OCI-LY7 (cell line): ENCODE measurements around the gene LRRC53. TPM values are rescaled to one million over a fixed set of nuclear protein-coding genes. Genes with fewer than 3 reads are reported as not detected.

Experiments used
- BruUV-seq: library from RNA; stranded (reverse); fragments of 400-500 nt; replicated peaks from 2 replicates; lab custom pipeline; 2021; lab: Mats Ljungman, UMichigan
- CTCF ChIA-PET: fragments of 300-600 bp; sonication (Branson Sonifier 250); formaldehyde crosslinking; loops from one replicate; lab custom pipeline; 2022; ENCODE audit warnings: antibody characterized with exemption; ENCODE audit not compliant: unreplicated experiment; lab: Charles Lee
- POLR2A ChIA-PET: fragments of 300-600 bp; sonication (Branson Sonifier 250); formaldehyde crosslinking; loops from one replicate; lab custom pipeline; 2022; ENCODE audit warnings: antibody characterized with exemption; lab: Charles Lee
- DNase-seq: peaks from one replicate; pipeline ENCODE4 v3.0.0-alpha.2; 2015; ENCODE audit warnings: low spot score
- H2AFZ ChIP-seq: fragments of 200-600 bp; sonication (generic), shearing (Covaris generic); 2 replicates; pipeline ENCODE4 v1.6.1; 2014; ENCODE audit warnings: mild to moderate bottlenecking, antibody characterized with exemption, low read length, moderate library complexity
- H3K27ac ChIP-seq: fragments of 200-600 bp; sonication (generic); 2 replicates; pipeline ENCODE4 v1.5.1; 2014; ENCODE audit warnings: mixed run types, low read depth, mild to moderate bottlenecking, moderate library complexity, low read length, inconsistent platforms; ENCODE audit not compliant: poor library complexity, severe bottlenecking
- H3K36me3 ChIP-seq: fragments of 200-600 bp; sonication (generic); 2 replicates; pipeline ENCODE4 v1.6.1; 2014; ENCODE audit warnings: mild to moderate bottlenecking, antibody characterized with exemption, low read length, moderate library complexity, mixed read lengths; ENCODE audit not compliant: insufficient read depth
- H3K4me1 ChIP-seq: fragments of 200-600 bp; sonication (generic); 2 replicates; pipeline ENCODE4 v1.5.1; 2014; ENCODE audit warnings: mild to moderate bottlenecking, low read length; ENCODE audit not compliant: insufficient read depth, poor library complexity, severe bottlenecking
- H3K4me2 ChIP-seq: fragments of 200-600 bp; sonication (generic); 2 replicates; pipeline ENCODE4 v1.6.1; 2014; ENCODE audit warnings: mild to moderate bottlenecking, low read length
- H3K4me3 ChIP-seq: fragments of 200-600 bp; sonication (generic); 2 replicates; pipeline ENCODE4 v1.5.1; 2014; ENCODE audit warnings: mild to moderate bottlenecking, low read depth, low read length; ENCODE audit not compliant: poor library complexity, severe bottlenecking
- H3K79me2 ChIP-seq: fragments of 200-600 bp; sonication (generic); 2 replicates; pipeline ENCODE4 v1.6.1; 2016; ENCODE audit warnings: low read depth, mild to moderate bottlenecking, low read length, moderate library complexity, mixed read lengths; ENCODE audit not compliant: insufficient read depth
- H3K9me2 ChIP-seq: fragments of 200-600 bp; sonication (generic); 2 replicates; pipeline ENCODE4 v1.6.1; 2016; ENCODE audit warnings: mild to moderate bottlenecking, low read length, mixed read lengths; ENCODE audit not compliant: insufficient read depth
- H3K9me3 ChIP-seq: fragments of 200-600 bp; sonication (generic); 2 replicates; pipeline ENCODE4 v1.6.1; 2014; ENCODE audit warnings: mild to moderate bottlenecking, mixed run types, low read length, mixed read lengths
- H4K20me1 ChIP-seq: fragments of 200-600 bp; sonication (generic); 2 replicates; pipeline ENCODE4 v1.6.1; 2014; ENCODE audit warnings: mild to moderate bottlenecking, antibody characterized with exemption, low read length, moderate library complexity, mixed read lengths; ENCODE audit not compliant: insufficient read depth
- EZH2phosphoT487 ChIP-seq: fragments of 200-600 bp; sonication (generic); IDR thresholded peaks from 2 replicates; pipeline ENCODE4 v1.6.1; 2018; ENCODE audit warnings: low read depth, borderline replicate concordance, mild to moderate bottlenecking, mixed run types, antibody characterized with exemption, low read length, moderate library complexity, mixed read lengths
- intact Hi-C: fragments of 100-400 bp; cut with micrococcal nuclease; formaldehyde crosslinking; loops from one replicate; pipeline ENCODE4 v1.10.0; 2022; ENCODE audit not compliant: unreplicated experiment
- total RNA-seq, 2 experiments: library from RNA; depleted of rRNA in 1 of 2; stranded (reverse); fragments of >200 nt in 1 of 2; shearing (Covaris generic) in 1 of 2; gene quantifications; 2 replicates each; pipeline ENCODE4 v1.2.3, GENCODE V29; 2014 to 2022
- TF ChIP-seq, protein P1 (sequence below): fragments of 200-600 bp; sonication (generic); conservative IDR thresholded peaks from 2 replicates; pipeline ENCODE4 v1.5.1; 2014; ENCODE audit warnings: mild to moderate bottlenecking, antibody characterized with exemption, low read length, moderate library complexity, mixed read lengths

LRRC53 gene
- total RNA-seq, 2 experiments from 2014 or later, result not detected

DNA sequence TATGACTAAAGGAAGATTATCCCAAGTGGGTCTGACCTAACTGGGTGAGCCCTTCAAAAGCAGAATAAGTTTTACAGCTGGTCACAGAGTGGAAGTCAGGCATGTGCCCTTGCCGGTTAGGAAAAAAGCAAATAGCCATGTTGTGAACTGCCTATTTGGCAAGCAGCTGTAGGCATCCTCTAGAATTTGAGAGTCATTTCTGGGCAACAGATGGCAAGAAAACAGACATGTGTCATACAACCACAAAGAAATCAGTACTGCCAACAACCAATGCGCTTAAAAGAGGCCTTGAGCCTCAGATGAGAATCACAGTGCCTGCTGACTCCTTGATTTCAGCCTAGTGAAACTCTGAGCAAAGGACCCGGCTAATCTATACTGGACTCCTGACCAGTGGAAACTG lies 26.8 kb downstream of the LRRC53 start:
- ChIA-PET CTCF (no interaction called here), POLR2A (no interaction called here)
- Histone ChIP-seq H2AFZ (no peak overlapping the region), H3K4me3 (no peak overlapping the region), H3K4me2 (no peak overlapping the region), H3K36me3 (no peaks in the 10 kb centered on the region), H3K79me2 (no peaks in the 10 kb centered on the region), H3K27ac (no peak overlapping the region), H3K9me3 (no peaks in the 10 kb centered on the region), H4K20me1 (no peaks in the 10 kb centered on the region), H3K4me1 (no peaks in the 10 kb centered on the region), H3K9me2 (no peaks in the 10 kb centered on the region)
- intact Hi-C loops, result no loop called here
- no TSS peak for BruUV-seq
- DNase-seq, result no peak
- TF ChIP-seq, protein P1, sequence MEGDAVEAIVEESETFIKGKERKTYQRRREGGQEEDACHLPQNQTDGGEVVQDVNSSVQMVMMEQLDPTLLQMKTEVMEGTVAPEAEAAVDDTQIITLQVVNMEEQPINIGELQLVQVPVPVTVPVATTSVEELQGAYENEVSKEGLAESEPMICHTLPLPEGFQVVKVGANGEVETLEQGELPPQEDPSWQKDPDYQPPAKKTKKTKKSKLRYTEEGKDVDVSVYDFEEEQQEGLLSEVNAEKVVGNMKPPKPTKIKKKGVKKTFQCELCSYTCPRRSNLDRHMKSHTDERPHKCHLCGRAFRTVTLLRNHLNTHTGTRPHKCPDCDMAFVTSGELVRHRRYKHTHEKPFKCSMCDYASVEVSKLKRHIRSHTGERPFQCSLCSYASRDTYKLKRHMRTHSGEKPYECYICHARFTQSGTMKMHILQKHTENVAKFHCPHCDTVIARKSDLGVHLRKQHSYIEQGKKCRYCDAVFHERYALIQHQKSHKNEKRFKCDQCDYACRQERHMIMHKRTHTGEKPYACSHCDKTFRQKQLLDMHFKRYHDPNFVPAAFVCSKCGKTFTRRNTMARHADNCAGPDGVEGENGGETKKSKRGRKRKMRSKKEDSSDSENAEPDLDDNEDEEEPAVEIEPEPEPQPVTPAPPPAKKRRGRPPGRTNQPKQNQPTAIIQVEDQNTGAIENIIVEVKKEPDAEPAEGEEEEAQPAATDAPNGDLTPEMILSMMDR, result no peak
- no peak for TF ChIP-seq EZH2phosphoT487

DNA sequence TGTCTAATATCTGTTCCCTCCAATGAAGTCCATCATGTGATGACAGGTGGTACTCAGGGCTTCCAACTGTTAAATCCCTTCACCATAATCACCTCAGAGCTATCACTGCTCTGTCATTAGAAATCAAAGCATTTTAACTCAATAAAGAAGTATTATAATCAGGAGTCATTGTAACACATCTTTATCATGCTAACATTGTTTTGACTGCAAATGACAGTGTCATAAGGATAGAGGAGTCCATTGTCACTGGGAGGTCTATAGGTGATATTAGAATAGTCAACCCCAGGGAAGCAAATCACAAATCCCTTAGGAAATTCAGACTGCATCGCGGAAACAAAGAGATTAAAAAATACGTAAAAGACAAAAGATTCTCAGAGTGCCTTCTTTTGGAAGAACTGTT lies 30.8 kb downstream of the LRRC53 start:
- Histone ChIP-seq H3K4me3 (no peak overlapping the region), H2AFZ (no peak overlapping the region), H3K9me3 (no peaks in the 10 kb centered on the region), H3K36me3 (no peaks in the 10 kb centered on the region), H3K4me1 (no peaks in the 10 kb centered on the region), H3K4me2 (no peak overlapping the region), H3K27ac (no peak overlapping the region), H3K9me2 (no peaks in the 10 kb centered on the region), H3K79me2 (no peaks in the 10 kb centered on the region), H4K20me1 (no peaks in the 10 kb centered on the region)
- no TSS peak for BruUV-seq
- DNase-seq, result no peak
- intact Hi-C loops, result no loop called here
- TF ChIP-seq, protein P1, result no peak
- TF ChIP-seq EZH2phosphoT487, result no peak
- ChIA-PET CTCF (no interaction called here), POLR2A (interaction anchor here (0.8 kb wide), 1 partner anchor 9 kb away, joined by 4 read pairs; no protein-coding TSS in a partner anchor)

DNA sequence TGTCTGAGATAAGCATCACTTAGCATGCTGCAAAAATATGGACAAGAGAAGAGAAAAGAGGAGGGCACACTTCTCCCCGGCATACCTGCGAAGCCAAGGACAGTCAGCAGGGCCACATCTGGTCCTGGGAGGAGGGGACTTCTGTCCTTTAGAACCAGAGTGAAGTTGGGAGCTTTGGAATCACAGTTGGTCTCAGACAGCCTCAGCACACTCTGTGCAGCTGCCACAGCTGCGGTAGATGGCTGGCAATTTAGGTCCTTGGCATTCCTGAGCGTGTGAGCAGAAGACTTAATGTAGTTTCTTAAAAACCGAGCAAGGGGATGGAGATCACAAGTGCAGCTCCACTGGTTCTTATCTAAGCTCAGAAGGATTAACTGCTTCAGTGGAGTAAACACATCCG lies 32.3 kb downstream of the LRRC53 start:
- Histone ChIP-seq H3K9me3 (no peaks in the 10 kb centered on the region), H3K4me3 (no peak overlapping the region), H3K27ac (no peak overlapping the region), H3K79me2 (no peaks in the 10 kb centered on the region), H4K20me1 (no peaks in the 10 kb centered on the region), H3K36me3 (no peaks in the 10 kb centered on the region), H3K4me1 (no peaks in the 10 kb centered on the region), H3K9me2 (no peaks in the 10 kb centered on the region), H3K4me2 (no peak overlapping the region), H2AFZ (no peak overlapping the region)
- TF ChIP-seq, protein P1, result no peak
- no peak for TF ChIP-seq EZH2phosphoT487
- CTCF ChIA-PET, result no interaction called here
- intact Hi-C loops, result no loop called here
- POLR2A ChIA-PET, result no interaction called here
- no TSS peak for BruUV-seq
- no peak for DNase-seq
